Epithelial cell of proximal tubule (primary cell): ENCODE measurements around the gene LINGO3. TPM values are rescaled to one million over a fixed set of nuclear protein-coding genes. Genes with fewer than 3 reads are reported as not detected.
A peak's percentile ranks its signal among the peaks of the same experiment; 100 is the strongest.

ENCODE experiments used
- DNase-seq: peaks from one replicate; pipeline ENCODE4 v3.0.0-alpha.2; 2011; ENCODE audit warnings: low read depth
- H3K4me3 ChIP-seq: 2 replicates; pipeline ENCODE4 v1.5.1; 2011; ENCODE audit warnings: low read depth, mild to moderate bottlenecking, low read length
- total RNA-seq: library from RNA; depleted of rRNA; stranded (reverse); fragments of >200 nt; gene quantifications from 2 replicates; pipeline ENCODE4 v1.2.3, GENCODE V29; 2015
- TF ChIP-seq, protein P1 (sequence below): conservative IDR thresholded peaks from 2 replicates; pipeline ENCODE4 v1.5.1; 2012; ENCODE audit warnings: low read depth, mild to moderate bottlenecking, low read length

LINGO3 gene
- total RNA-seq, 1 donor from 2014 or later = not detected

DNA sequence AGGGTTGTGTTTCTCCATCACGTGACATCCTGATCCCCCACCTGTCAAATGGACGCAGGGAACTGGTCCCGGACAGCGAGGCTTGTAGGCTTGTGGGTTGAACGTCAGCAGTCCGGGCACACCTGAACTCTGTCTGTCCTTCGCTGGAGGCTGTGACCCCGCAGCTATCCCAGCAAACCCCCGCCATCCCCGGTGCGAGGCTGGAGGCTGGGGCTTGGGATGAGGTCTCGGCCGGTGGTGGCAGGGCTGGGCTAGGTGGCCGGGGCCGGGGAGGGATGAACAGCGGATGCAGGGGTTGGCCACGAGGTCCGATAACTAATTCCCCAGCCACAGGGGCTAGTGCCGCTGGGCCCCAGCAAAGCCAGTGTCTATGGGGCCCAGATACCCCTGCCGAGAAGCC is 11.6 kb upstream of the LINGO3 start:
- DNase-seq = no peak
- TF ChIP-seq, protein P1, sequence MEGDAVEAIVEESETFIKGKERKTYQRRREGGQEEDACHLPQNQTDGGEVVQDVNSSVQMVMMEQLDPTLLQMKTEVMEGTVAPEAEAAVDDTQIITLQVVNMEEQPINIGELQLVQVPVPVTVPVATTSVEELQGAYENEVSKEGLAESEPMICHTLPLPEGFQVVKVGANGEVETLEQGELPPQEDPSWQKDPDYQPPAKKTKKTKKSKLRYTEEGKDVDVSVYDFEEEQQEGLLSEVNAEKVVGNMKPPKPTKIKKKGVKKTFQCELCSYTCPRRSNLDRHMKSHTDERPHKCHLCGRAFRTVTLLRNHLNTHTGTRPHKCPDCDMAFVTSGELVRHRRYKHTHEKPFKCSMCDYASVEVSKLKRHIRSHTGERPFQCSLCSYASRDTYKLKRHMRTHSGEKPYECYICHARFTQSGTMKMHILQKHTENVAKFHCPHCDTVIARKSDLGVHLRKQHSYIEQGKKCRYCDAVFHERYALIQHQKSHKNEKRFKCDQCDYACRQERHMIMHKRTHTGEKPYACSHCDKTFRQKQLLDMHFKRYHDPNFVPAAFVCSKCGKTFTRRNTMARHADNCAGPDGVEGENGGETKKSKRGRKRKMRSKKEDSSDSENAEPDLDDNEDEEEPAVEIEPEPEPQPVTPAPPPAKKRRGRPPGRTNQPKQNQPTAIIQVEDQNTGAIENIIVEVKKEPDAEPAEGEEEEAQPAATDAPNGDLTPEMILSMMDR = no peak
- H3K4me3 ChIP-seq = no peak overlapping the region

DNA sequence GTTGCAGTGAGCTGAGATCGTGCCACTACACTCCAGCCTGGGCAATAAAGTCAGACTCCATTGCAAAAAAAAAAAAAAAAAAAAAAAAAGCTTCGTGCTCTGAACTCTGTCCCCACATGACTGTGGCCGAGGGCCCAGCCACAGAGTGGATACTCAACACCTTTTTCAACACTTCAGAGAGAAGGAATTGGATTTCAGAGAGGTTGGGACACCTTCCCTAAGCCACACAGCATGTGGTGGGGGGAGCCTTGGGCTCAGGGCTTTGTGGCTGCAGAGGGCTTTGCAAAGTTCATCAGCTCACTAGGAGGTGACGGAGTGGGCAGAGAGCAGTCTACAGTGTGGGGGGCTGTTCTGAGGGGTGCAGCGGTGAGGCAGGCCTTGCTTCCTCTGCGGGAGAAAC is 11.0 kb upstream of the LINGO3 start:
- no peak for DNase-seq
- H3K4me3 ChIP-seq = no peak overlapping the region

DNA sequence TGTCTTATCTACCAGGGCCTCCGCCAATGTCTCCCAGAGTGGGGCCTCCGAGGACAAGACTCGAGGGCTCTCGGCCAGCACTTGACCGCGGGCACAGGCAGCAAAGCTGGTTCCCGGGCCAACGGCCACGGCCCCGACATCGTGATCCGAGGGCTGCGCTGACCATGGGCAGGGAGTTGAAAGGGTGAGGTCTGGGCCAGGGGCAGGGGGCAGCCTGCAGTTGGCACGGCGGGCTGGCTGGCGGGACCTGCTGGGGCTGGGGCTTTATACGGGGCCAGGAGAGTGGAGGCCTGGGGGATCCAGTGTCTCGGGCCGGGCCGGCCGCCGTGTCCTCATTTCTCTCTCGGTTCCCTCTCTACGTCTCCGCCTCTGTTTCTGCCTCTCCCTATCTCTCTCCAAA is 9.8 kb upstream of the LINGO3 start:
- TF ChIP-seq, protein P1 = no peak
- H3K4me3 ChIP-seq = no peak overlapping the region
- DNase-seq = no peak

More for the DNA sequence above, 11.0 kb upstream of the LINGO3 start:
- TF ChIP-seq, protein P1 = no peak

DNA sequence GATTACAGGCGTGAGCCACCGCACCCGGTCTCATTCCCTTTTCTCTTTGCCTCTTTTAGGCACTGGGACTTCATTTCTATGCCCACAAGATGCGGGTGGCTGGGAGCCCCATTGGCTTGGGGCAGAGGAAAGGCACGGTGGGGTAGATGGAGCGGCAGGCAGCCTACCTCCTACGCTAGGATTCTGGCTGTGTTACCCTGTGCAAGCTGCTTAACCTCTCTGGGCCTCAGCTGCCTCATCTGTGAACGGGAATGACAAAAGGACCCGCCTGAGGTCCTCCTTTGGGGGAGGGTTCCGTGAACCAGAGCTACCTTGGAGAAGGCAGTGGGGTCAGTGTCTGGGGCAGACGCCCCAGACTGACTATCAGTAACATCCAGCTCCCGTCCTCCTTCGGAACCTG is 9.3 kb upstream of the LINGO3 start:
- TF ChIP-seq, protein P1 = no peak
- DNase-seq = no peak

DNA sequence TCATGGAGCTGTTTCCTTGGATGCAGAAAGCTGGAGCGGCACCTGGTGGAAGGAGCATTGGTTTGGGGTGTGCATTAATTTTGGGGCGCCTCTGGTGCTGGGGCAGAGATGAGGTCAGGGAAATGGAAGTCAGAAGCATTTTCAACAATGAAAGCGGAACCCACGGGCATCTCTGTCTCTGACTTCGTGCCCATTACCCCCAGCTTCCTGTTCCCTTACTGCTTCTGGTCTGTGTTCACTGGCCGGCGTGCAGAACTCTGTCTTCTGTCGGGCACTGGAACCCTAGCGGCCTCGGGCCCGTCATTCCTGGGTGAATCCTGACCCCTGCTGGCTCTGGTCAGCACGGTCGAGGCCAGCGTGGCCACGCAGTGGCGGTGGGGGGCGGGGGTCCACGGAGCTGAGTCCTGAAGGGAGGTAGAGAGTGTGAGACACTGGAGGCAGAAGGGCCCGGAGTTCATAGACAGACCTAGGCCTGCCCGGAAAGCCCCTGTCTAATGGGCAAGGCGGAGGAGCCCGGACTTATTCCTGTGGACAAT is 7.9 kb upstream of the LINGO3 start:
- H3K4me3 ChIP-seq = no peak overlapping the region

More for the DNA sequence above, 9.3 kb upstream of the LINGO3 start:
- no peak overlapping the region for H3K4me3 ChIP-seq

DNA sequence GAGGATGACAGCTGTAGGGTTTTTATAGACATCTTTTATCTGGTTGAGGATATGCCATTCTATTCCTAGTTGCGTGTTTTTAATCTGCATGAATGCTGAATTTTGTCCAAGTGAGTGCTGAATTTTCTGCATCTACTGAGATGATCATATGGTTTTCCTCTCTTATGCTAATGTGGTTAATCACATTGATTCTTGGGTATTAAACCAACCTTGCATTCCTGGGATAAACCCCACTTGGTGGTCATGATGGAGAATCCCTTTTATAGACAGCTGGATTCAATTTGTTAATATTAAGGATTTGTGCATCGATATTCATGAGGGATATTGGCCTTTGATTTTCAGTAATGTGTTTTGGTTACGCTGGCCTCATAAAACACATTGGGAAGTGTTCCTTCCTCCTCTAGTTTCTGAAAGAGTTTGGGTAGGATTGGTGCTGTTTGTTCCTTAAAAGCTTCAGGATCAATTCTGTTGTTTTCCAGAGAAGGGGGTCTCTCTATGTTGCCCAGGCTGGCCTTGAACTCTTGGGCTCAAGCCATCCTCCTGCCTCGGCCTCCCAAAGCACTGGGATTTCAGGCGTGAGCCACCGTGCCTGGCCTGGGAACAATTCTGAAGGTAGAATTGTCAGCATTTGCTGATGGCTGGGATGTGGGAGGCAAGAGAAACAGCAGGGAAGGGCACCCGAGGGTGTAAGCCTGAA is 7.3 kb upstream of the LINGO3 start:
- TF ChIP-seq, protein P1 = no peak
- no peak overlapping the region for H3K4me3 ChIP-seq
- no peak for DNase-seq

More for the DNA sequence above, 7.9 kb upstream of the LINGO3 start:
- TF ChIP-seq, protein P1 = peak; percentile 72
- no peak for DNase-seq
